A549 (cell line): ENCODE data around the gene NDUFV3.
"Not testable (repeated sequence)": the region's sequence is repeated elsewhere in the genome, so short reads cannot be mapped to it uniquely, and the experiment has no call there.

Experiments used
- EP300 ChIP-seq, 2 experiments: fragments of >200 bp; sonication (Bioruptor Twin); formaldehyde crosslinking; IDR thresholded peaks; 2 replicates in 1 of 2; 3 replicates in 1 of 2; pipeline ENCODE4 v1.6.1; 2016 to 2017
- HEYL ChIP-seq: fragments of 250-450 bp; sonication (Bioruptor Pico); IDR thresholded peaks from 2 replicates; pipeline ENCODE4 v1.8.0; 2021; ENCODE audit warnings: mild to moderate bottlenecking, moderate library complexity
- HOXB13 ChIP-seq: fragments of 250-450 bp; sonication (Bioruptor Pico); IDR thresholded peaks from 2 replicates; pipeline ENCODE4 v1.5.0; 2020; ENCODE audit warnings: low read depth, mild to moderate bottlenecking, moderate library complexity
- POLR2A ChIP-seq: IDR thresholded peaks from 2 replicates; pipeline ENCODE4 v1.6.1; 2012; ENCODE audit warnings: mild to moderate bottlenecking, low read length
- POLR2AphosphoS2 ChIP-seq: conservative IDR thresholded peaks from 2 replicates; pipeline ENCODE4 v1.6.1; 2012; ENCODE audit warnings: low read length, improper control_type of control experiment, inconsistent platforms
- TF ChIP-seq, protein P1 (sequence below): fragments of >200 bp; sonication (Bioruptor Twin); formaldehyde crosslinking; IDR thresholded peaks from 3 replicates; pipeline ENCODE4 v1.5.1; 2016

DNA sequence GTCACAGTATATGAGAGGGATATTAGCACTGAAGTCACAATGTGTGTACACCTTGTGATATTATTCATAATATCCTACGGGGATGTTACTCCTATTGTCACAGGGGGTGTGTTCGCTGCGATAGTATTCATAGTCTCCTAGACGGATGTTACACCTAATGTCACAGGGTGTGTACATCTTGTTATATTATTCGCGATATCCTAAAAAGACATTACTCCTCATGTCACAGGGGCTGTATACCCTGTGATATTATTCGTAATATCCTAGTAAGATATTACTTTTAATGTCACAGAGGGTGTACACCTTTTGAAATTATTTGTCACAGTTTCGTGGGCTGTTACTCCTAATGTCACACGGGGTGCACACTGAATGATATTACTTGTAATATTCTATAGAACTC lies 58.1 kb downstream of the NDUFV3 start:
- TF ChIP-seq, protein P1, sequence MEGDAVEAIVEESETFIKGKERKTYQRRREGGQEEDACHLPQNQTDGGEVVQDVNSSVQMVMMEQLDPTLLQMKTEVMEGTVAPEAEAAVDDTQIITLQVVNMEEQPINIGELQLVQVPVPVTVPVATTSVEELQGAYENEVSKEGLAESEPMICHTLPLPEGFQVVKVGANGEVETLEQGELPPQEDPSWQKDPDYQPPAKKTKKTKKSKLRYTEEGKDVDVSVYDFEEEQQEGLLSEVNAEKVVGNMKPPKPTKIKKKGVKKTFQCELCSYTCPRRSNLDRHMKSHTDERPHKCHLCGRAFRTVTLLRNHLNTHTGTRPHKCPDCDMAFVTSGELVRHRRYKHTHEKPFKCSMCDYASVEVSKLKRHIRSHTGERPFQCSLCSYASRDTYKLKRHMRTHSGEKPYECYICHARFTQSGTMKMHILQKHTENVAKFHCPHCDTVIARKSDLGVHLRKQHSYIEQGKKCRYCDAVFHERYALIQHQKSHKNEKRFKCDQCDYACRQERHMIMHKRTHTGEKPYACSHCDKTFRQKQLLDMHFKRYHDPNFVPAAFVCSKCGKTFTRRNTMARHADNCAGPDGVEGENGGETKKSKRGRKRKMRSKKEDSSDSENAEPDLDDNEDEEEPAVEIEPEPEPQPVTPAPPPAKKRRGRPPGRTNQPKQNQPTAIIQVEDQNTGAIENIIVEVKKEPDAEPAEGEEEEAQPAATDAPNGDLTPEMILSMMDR, result not testable (repeated sequence)
- TF ChIP-seq POLR2A; HEYL (CRISPR knock-in tag); POLR2AphosphoS2; EP300 (IDR thresholded peaks at IDR 0.05); HOXB13: not testable (repeated sequence)
